Measurements from ENCODE around the gene FSD1L.
"Not testable (repeated sequence)": the region's sequence is repeated elsewhere in the genome, so short reads cannot be mapped to it uniquely, and the experiment has no call there.

FSD1L gene

GRCh38 chr9:105579952-105580351 is 132.1 kb downstream of the FSD1L start:
- DNase-seq = not testable (repeated sequence)

- not testable (repeated sequence) for DNase-seq
Measured at GRCh38 chr9:105581550-105581949, 133.7 kb downstream of the FSD1L start.

- no peak for DNase-seq
Measured at GRCh38 chr9:105593145-105593544, 145.3 kb downstream of the FSD1L start.

Data from retina (tissue), 1 donor.